Anterior cingulate cortex (tissue), 58 donors: Measurements from ENCODE around the gene DNAH2.

ENCODE experiments used
- DNase-seq, 58 donors: peaks; one replicate each; lab custom pipeline; 2025; lab: John Stamatoyannopoulos, UW

The DNAH2 gene

GRCh38 chr17:7719661-7720060 lies 2.1 kb downstream of the DNAH2 start:
- no peak for DNase-seq

GRCh38 chr17:7720125-7720524 lies 2.6 kb downstream of the DNAH2 start:
- DNase-seq: peak in 9 of 58 donors; percentile 3 to 54 (median 22)

GRCh38 chr17:7721612-7722011 lies 4.1 kb downstream of the DNAH2 start:
- no peak for DNase-seq

DNA sequence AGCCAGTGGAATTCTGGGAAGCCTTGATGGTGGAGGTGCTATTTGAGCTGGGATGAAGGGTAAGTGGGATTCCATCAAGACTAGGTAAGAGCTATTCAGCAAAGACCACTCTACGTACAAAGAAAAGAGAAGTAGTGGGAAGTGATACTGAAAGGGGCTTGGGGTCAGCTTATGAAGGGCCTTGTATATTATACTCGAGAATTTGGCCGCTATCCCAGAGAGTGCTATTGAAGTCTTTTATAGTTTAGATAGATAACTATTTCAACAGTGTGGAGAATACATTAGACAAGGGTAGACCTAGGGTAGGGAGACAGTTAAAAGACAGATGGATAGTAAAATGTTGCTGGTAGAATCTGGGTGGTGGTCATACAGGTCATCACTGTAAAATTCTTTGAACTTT lies 10.3 kb downstream of the DNAH2 start:
- no peak for DNase-seq

DNA sequence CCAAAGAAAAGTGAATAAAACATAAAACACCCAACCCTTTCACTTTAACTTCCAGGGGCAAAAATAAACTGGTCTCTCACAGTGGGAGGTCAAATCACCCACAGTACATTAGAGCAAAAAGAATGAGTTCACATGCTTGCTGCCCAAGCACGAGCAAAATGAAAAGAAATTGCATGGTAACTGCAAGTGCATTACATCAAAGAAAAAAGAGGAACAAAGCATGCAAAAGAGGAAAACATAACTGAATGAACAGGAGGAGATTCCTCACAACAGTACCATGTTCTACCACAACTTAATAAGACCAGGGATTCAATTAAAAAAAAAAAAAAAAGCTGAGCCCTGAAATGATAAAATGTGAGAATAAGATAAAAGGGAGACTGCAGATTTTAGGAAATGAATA lies 12.3 kb downstream of the DNAH2 start:
- no peak for DNase-seq

GRCh38 chr17:7732981-7733539 lies 15.5 kb downstream of the DNAH2 start:
- DNase-seq: no peak

GRCh38 chr17:7737601-7738000 lies 20.1 kb downstream of the DNAH2 start:
- no peak for DNase-seq

DNA sequence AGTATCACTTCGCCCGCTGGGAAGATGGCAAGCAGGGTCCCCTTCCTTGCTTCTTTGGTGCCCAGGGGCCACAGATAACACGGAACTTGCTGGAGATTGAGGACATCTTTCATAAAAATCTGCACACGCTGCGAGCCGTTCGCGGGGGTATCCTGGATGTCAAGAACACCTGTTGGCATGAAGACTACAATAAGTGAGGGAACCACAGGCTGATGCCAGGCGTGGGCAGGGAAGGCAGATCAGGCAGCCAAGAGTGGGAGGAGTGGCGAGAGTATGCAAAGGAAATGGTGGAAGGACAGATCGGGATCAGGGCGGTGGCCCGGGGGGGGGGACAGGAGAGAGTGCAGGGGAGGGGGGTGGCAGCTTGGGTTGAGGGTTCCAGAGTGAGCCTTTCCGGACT lies 22.2 kb downstream of the DNAH2 start:
- peak in 3 of 58 donors; percentile 4 to 12 (median 9) for DNase-seq

DNA sequence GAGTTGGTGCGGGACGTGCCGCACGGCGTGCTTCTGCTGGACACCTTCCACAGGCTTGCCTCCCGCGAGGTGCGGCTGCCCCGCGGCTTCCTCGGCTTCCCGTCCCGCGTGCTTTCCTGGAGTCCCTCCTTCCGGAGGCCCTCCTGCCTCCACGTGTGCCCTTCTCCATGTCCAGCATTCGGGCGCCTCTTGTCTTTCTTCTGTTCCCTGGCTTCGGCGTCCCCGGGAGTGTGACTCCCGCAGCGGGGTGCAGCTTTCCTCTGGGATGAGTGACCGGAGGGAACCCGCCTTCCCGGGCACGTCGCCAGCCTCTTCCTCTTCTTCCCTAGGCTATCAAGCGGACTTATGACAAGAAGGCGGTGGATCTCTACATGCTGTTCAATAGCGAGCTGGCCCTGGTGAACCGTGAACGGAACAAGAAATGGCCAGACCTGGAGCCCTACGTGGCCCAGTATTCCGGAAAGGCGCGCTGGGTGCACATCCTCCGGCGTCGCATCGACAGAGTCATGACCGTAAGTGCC lies 23.0 kb downstream of the DNAH2 start:
- no peak for DNase-seq

- DNase-seq: no peak
Measured at GRCh38 chr17:7742729-7743128, 25.2 kb downstream of the DNAH2 start.

GRCh38 chr17:7744416-7744815 lies 26.9 kb downstream of the DNAH2 start:
- no peak for DNase-seq

DNA sequence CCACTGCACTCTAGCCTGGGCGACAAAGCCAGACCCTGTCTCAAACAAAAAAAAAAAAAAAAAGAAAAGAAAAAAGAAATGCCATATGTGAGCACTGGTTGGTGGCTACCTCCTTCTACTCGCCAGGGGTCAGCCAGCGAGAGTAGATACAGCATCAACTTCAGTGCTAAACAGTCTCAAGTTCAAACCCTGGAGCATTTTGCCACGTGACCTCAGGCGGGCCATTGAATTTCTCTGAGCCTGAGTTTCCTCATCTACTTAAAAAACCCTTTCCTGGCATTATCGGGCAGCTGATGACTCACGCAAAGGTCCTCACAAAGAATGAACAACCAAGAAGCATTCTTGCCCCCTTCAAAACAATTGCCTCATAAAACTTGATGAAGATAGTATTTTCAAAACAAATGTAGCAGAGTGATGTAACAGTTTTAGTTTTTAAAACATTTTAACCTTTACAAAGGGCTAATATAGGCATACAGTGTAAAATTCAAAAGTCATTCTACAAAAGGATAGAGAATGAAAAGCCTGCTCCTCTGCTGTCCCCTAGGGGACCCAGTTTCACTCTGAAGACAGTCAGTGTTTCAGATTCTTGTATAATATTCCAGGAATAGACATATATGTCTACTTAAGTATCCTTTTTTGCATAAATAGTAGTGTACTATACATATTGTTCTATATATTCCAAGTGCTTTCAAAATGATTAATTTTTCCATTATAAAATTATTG lies 28.4 kb downstream of the DNAH2 start:
- DNase-seq: no peak

- DNase-seq: no peak
Measured at GRCh38 chr17:7747635-7748071, 30.1 kb downstream of the DNAH2 start.

DNA sequence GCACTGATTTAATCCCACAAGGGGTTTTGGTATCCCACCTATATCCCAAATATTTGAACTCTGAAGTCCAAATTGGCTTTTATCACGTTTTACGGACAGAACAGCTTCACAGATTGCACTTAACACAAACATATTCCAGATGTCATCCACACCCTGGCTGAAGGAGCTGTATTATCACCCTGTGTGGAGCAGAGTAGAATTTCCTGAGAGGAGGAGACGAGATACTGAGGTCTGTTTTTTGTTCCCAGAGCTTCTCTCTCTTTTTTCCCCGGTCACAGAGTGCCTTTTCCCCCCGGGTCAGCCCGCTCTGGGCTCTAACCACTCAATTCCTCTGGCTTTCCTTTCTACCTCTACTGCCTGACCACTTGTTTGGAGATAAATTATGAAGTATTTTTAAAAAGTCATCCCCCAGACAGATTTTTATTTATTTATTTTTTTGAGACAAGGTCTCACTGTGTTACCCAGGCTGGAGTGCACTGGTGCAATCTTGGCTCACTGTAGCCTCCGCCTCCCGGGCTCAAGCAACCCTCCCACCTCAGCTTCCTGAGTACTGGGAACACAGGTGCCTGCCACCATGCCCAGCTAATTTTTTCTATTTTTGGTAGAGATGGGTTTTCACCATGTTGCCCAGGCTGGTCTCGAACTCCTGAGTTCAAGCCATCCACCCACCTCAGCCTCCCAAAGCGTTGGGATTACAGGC lies 30.7 kb downstream of the DNAH2 start:
- DNase-seq: no peak

DNA sequence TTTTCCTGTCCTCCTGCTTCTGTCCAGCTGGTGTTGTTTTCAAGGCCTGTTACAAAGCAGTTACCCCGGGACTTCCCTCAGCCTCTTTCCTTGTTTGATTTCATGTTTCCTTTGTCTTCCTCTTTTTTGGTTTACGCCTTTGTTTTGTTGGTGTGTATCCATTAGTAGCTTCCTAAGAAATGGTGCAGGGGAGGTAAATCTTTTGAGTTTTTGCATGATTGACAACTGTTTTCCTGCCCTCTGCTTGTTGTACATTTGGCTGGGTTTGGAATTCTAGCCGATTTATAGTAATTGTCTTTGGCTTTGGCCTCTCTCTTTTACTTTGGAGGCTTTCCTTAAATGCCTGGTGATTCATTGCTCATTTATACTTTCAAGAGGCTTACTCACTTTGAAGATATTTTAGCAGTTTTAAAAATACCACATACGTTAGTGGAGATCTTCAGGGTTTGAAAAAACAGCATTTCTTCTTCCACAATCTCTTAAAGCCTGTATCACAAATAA lies 32.8 kb downstream of the DNAH2 start:
- no peak for DNase-seq

DNA sequence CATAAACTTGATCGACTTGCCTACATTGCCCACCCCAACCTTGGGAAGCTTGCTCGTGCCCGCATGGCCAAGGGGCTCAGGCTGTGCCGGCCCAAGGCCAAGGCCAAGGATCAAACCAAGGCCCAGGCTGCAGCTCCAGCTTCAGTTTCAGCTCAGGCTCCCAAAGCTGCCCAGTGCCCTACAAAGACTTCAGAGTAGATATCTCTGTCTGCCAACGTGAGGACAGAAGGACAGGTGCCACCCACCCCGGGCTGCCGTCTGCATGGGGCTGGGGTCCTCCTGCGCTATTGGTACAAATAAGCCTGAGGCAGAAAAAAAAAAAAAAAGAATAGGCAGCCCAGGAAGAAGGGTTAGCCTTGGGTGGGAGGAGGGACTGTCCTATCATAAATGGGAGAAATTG lies 37.1 kb downstream of the DNAH2 start:
- no peak for DNase-seq

DNA sequence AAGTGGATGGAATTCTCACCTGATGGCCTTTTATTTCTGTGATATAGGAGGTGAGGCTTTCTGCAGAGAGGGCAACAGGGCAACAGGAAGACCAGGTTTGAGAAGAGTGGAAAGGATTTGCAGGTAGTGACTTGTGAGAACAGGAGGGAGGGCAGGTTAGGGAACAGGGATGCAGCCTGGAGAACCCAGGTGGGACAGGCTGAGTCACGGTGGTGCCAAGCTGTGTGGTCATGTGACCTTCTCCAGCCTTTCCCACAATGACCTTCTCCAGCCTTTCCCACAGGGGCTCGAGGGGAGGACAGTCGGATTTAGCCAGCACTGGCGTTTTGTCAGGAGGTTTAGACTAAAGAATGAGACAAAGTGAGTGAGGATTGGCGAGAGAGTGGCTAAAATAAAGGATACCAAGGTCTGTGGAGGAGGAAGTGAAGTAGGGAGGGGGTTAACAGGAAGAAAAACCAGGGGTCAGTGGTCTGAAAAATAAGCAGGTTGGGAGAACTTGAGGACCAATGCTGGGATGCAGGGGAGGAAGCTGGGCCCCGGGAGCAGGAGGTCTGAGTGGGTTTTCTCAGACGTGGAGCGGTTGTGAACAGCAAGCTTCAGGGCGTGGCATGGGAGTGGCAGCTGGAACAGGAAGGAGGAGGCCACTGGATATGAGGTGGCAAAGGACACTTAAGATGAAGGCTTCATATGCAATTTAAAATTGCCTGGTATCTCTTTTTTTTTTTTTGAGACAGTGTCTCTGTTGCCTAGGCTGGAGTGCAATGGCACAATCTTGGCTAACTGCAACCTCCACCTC lies 37.7 kb downstream of the DNAH2 start:
- DNase-seq: no peak

DNA sequence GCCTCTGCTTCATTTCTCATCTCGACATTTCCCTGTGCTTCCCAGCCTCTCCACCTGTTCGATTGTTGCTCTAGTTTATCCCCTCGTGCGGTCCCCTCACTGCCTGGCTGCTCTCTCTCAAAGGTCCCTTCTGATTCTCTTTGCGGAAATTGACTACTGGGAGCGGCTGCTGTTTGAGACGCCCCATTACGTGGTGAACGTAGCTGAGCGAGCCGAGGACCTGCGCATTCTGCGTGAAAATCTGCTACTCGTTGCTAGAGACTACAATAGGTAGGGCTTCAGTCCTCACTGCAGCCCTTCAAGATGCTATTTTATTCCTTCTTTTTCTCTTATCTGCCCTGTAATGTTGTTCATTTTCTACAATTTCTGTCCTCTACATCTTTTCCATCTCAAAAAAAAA lies 39.4 kb downstream of the DNAH2 start:
- no peak for DNase-seq

GRCh38 chr17:7763919-7764318 lies 46.4 kb downstream of the DNAH2 start:
- no peak for DNase-seq

GRCh38 chr17:7767004-7767403 lies 49.5 kb downstream of the DNAH2 start:
- no peak for DNase-seq
